ENCODE results near the gene KRIT1. TPM values are rescaled to one million over a fixed set of nuclear protein-coding genes. Genes with fewer than 3 reads are reported as not detected.
A peak's percentile ranks its signal among the peaks of the same experiment; 100 is the strongest.
"Not testable (repeated sequence)": the region's sequence is repeated elsewhere in the genome, so short reads cannot be mapped to it uniquely, and the experiment has no call there.

KRIT1 gene
- 10 to 100 TPM; 44.5 to 44.9 (median 44.6) TPM for polyA plus RNA-seq (ENCODE audit: insufficient read length in 3 of 3)

DNA sequence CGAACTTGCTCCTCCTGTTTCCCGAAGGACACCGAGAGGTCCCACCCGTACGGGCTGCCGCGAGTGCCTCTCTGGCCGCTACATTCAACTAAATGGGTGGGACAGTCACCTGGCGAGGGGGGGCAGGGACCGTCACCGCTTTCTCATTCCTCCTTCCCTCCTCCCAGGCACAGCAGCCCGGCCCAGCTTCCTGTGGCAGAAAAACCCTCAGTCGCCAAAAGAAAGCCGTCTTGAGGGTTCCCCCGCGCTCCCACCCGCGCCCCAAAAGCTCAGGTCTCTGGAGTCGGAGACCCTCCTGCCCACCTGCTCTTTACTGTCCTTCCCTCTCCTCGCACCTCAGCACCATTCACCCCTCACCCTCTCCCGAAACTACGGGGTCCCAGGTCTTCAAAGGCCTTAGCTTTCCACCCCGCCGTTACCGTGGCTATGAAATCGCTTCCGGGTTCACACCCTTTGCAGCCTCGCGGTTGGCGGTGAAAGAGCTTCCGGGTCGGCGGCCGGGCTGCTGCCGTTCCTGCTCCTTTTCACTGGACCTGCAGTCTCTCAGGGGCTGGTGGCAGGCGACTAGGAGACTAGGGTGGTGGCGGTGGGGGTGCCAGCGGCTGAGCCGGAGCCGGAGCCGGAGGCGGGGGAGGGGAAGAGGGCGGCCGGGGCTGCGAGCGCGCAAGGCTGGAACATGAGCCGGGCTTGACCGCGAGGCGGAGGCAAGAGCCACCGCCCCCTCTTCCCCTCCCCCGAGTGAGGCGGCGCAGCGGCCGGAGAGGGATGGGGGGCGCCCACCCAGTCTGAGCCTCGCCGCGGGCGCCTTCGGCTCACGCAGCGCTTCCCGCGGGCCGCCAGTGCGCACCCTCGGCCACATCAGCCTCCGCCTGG lies at the start of gene KRIT1, which contains the start of gene ANKIB1:
KRIT1 (minus strand) TSS at position 428 of the 873 bp plus-strand sequence. CDS start 3,779 bp downstream, outside the sequence.
ANKIB1 (plus strand) TSS at position 488 of the 873 bp plus-strand sequence. CDS start 49,005 bp downstream, outside the sequence.
- peak; percentile 74 to 86 (median 81) for DNase-seq (ENCODE audit: low read depth in 3 of 3, low spot score in 2 of 3)

GRCh38 chr7:92295391-92295790 lies 49.7 kb upstream of the KRIT1 start:
- no peak for DNase-seq (ENCODE audit: low read depth in 3 of 3, low spot score in 2 of 3)

GRCh38 chr7:92293896-92294590 lies 48.3 kb upstream of the KRIT1 start:
- DNase-seq (ENCODE audit: low read depth in 3 of 3, low spot score in 2 of 3) = no peak

DNA sequence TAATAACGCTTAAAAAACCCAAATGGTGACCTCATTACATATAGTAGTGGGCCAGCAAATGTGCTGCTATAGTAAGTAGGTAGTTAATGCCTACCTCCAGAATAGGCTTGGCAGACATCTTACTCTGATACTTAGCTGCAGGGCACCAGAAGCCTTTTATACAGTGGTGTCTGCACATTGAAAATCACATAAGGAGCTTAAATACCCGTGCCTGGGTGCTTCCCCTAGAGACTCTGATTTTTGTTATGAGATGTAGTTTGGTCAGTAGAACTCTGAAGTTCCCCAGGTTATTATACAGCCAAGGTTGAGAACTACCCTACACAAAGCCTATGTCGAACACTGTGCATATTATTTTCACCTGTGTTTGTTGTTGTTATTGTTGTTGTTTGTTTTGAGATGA lies 47.3 kb upstream of the KRIT1 start:
- no peak for DNase-seq (ENCODE audit: low read depth in 3 of 3, low spot score in 2 of 3)

- no peak for DNase-seq (ENCODE audit: low read depth in 3 of 3, low spot score in 2 of 3)
Observed at GRCh38 chr7:92289321-92289720, 43.6 kb upstream of the KRIT1 start.

- no peak for DNase-seq (ENCODE audit: low read depth in 3 of 3, low spot score in 2 of 3)
Observed at GRCh38 chr7:92282930-92283329, 37.2 kb upstream of the KRIT1 start.

DNA sequence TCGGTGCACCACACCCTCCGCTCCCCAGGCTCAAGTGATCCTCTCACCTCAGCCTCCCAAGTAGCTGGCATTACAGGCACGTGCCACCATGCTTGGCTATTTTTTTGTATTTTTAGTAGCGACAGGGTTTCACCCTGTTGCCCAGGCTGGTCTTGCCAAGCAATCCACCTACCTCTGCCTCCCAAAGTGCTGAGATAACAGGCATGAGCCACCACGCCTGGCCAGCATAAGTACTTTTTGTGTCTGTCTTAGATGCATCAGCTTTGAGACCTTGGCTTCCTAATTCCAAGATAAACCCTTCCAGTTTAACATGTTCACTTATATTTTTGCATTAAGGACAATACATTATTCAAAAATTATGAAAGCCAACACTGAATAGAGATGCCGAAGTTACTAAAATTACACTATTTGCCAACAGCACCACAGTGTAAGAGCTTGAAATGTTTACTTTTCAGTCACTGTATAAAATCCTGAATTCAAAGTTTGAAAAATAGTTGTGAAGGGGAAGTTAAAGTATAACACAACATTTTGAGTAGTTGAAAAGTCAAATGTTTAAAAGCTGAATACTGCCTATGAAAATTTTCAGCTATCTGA lies 36.6 kb upstream of the KRIT1 start:
- DNase-seq (ENCODE audit: low read depth in 3 of 3, low spot score in 2 of 3) = no peak

DNA sequence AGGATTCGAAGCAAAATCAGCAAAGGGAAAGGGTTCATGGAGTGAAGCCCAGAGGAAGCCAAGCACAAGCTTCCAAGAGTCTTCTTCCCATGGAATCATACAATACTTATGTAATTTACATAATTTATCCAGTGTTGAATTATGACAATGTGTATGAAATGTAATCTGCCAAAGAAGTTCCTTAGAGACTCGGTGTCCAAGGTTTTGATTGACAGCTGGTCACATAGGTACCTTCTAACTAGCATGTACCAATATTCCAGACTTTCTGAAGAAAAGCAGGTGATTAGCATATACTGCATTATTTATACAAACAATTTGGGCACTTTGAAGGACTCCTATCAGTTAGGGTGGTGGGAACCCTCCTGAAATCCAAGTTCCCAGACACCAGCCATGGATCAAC lies 35.3 kb upstream of the KRIT1 start:
- DNase-seq (ENCODE audit: low read depth in 3 of 3, low spot score in 2 of 3) = no peak

DNA sequence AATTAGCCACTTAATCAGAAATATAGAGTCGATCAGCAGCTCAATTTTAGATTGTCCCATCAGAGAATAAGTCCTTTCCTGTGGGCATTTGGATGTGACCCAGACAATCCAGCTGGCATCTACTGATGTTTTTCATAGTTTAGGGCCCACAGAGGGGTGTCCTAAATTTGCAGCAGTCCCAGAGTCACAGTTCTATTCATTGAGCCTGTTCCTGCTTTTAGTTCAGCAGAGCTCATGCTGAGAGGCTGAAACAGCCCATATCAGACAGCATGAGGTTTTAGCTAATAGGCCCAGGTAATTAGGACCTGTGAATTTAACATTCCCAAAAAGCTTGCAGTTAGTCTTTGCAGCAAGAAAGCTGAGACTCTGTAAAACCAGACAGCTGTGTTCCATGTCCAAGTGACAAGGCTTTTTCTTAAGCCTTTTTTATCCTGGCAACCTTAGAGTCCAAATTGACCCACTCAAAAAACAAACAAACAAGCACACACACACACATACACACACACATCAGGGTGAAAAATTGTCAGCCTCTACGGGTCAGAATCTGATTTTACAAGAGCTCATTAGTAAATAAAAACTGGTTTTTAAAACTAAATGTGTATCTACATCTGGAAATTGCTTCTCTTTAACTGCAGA lies 33.8 kb upstream of the KRIT1 start:
- no peak for DNase-seq (ENCODE audit: low read depth in 3 of 3, low spot score in 2 of 3)

GRCh38 chr7:92276460-92276864 lies 30.7 kb upstream of the KRIT1 start:
- no peak for DNase-seq (ENCODE audit: low read depth in 3 of 3, low spot score in 2 of 3)

- no peak for DNase-seq (ENCODE audit: low read depth in 3 of 3, low spot score in 2 of 3)
Observed at GRCh38 chr7:92275327-92275726, 29.6 kb upstream of the KRIT1 start.

GRCh38 chr7:92268921-92269320 lies 23.2 kb upstream of the KRIT1 start:
- DNase-seq (ENCODE audit: low read depth in 3 of 3, low spot score in 2 of 3) = no peak

GRCh38 chr7:92266415-92267241 lies 20.9 kb upstream of the KRIT1 start:
- no peak for DNase-seq (ENCODE audit: low read depth in 3 of 3, low spot score in 2 of 3)

- no peak for DNase-seq (ENCODE audit: low read depth in 3 of 3, low spot score in 2 of 3)
Observed at GRCh38 chr7:92260248-92260781, 14.6 kb upstream of the KRIT1 start.

- no peak for DNase-seq (ENCODE audit: low read depth in 3 of 3, low spot score in 2 of 3)
Observed at GRCh38 chr7:92259610-92260247, 14.0 kb upstream of the KRIT1 start.

- no peak for DNase-seq (ENCODE audit: low read depth in 3 of 3, low spot score in 2 of 3)
Observed at GRCh38 chr7:92259062-92259461, 13.3 kb upstream of the KRIT1 start.

DNA sequence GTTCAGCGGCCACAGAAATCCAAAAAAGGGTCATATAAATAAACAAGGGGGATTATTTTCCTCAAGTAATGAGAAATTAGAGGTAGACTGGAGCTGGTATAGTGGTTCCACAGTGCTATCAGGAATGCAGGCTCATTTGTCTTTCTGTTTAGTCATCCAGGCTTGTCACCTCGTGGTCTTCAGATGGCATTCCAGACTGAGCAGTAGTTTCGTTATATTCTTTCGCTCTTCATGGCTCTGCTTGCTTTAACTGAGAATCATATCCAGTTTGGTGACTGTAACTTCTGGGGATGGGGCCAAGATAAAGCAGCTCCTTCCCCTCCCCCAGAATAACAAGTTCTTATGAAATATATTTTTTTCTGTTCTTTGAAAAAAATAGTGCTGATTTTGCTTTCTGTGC lies 9.6 kb upstream of the KRIT1 start:
- DNase-seq (ENCODE audit: low read depth in 3 of 3, low spot score in 2 of 3) = no peak

DNA sequence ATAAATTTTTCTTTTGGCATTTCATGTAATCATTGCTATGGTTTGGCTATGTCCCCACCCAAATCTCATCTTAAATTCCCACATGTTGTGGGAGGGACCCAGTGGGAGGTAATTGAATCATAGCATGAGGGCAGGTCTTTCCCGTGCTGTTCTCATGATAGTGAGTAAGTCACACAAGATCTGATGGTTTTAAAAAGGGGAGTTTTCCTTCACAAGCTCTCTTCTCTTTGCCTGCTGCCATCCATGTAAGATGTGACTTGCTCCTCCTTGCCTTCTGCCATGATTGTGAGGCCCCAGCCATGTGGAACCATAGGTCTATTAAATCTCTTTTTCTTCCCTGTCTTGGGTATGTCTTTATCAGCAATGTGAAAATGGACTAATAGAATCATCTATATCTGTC lies 9.1 kb upstream of the KRIT1 start:
- not testable (repeated sequence) for DNase-seq (ENCODE audit: low read depth in 3 of 3, low spot score in 2 of 3)

GRCh38 chr7:92253251-92253650 lies 7.5 kb upstream of the KRIT1 start:
- no peak for DNase-seq (ENCODE audit: low read depth in 3 of 3, low spot score in 2 of 3)

Measured in right renal cortex interstitium (tissue), 3 donors.